Activated CD8-positive, alpha-beta memory T cell treated with anti-CD3 and anti-CD28 coated beads, Interleukin-2, amount 50 U/mL, for 1 hour (primary cell): ENCODE measurements around the gene HSD11B1L.
A peak's percentile ranks its signal among the peaks of the same experiment; 100 is the strongest.
"Not testable (repeated sequence)": the region's sequence is repeated elsewhere in the genome, so short reads cannot be mapped to it uniquely, and the experiment has no call there.

Source experiments
- DNase-seq: peaks from one replicate; pipeline ENCODE4 v3.0.0-alpha.2; 2020; ENCODE audit errors: extremely low read depth

Gene HSD11B1L

DNA sequence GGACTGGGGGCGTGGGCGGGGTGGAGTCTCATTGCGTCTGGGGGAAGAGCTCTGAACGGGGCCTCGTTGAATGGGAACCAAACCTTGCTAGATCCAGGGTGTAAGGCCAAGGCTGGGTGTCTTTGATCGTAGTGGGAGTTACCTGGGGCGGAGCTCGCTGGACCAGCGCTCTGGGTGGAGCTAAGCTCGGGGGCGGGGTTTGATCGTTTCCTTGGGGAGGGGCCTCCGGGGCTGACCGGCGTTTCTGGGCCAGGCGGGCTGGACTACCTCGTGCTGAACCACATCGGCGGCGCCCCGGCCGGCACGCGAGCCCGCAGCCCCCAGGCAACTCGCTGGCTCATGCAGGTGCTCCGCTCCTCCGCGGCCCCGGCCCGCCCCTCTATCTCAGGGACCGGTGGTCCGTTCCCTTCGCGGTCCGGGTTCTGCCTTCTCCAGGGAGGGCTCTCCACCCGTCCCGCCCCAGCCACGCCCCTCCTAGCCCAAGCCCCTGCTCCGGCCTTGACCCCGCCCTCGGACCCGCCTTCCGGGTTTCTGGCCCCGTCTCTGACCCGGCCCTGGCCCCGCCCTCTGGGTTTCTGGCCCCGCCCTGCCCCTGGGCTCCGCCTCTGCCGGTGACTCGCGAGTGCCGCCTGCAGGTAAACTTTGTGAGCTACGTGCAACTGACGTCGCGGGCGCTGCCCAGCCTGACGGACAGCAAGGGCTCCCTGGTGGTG, 6.0 kb downstream of the HSD11B1L start:
- peak; percentile 71 for DNase-seq

DNA sequence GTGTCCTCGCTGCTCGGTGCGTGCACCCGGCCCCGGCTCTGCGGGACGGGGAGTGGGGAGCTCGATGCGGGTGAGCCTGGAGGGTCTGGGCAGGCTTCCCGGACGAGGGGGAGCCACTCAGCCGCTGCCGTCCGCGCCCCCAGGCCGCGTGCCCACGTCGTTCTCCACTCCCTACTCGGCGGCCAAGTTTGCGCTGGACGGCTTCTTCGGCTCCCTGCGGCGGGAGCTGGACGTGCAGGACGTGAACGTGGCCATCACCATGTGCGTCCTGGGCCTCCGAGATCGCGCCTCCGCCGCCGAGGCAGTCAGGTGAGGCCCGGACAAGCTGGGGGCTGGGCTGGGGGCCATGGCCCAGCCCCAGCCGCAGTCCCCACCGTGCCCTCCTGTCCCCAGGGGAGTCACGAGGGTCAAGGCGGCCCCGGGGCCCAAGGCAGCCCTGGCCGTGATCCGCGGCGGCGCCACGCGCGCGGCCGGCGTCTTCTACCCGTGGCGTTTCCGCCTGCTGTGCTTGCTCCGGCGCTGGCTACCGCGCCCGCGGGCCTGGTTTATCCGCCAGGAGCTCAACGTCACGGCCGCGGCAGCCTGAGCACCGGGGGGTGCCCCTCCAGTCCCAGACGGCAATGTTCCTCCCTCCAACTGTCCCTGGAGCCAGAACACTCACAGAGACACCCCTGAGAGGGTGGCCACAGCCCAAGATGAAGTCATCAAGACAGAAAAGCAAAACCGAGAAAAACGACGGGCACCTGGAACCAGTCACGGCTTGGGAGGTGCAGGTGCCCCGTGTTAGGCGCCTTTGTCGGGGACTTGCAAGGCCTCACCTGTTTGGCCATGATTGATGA, 6.8 kb downstream of the HSD11B1L start:
- no peak for DNase-seq

DNA sequence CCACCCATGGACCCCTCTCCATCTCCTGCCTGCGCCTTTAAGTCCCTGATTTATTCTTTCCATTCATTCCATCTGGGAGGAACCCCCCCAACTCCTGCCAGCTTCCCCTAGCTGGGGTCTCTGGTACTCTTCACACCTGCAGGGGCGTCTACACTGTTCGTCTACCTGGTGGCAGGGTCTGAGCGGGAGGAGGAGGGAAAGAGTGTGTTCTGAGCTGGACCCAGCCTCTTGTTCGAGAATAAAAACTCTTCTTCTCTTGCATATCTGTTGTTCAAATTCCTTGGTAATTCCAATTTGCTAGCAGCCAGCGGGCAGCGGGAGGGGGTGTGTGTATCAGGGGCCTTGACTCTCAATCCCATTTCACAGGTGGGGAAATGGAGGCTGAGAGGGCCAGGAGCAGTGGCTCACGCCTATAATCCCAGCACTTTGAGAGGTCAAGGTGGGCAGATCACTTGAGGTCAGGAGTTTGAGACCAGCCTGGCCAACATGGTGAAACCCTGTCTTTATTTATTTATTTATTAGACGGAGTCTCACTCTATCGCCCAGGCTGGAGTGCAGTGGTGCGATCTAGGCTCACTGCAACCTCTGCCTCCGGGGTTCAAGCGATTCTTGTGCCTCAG, 7.5 kb downstream of the HSD11B1L start:
- not testable (repeated sequence) for DNase-seq

- DNase-seq = peak; percentile 93
Observed at GRCh38 chr19:5690125-5690954, 9.5 kb downstream of the HSD11B1L start, which contains the start of gene RPL36. Gene RPL36, plus strand, starts transcription at chr19:5690295. Its CDS starts 213 bp downstream, at chr19:5690508.

DNA sequence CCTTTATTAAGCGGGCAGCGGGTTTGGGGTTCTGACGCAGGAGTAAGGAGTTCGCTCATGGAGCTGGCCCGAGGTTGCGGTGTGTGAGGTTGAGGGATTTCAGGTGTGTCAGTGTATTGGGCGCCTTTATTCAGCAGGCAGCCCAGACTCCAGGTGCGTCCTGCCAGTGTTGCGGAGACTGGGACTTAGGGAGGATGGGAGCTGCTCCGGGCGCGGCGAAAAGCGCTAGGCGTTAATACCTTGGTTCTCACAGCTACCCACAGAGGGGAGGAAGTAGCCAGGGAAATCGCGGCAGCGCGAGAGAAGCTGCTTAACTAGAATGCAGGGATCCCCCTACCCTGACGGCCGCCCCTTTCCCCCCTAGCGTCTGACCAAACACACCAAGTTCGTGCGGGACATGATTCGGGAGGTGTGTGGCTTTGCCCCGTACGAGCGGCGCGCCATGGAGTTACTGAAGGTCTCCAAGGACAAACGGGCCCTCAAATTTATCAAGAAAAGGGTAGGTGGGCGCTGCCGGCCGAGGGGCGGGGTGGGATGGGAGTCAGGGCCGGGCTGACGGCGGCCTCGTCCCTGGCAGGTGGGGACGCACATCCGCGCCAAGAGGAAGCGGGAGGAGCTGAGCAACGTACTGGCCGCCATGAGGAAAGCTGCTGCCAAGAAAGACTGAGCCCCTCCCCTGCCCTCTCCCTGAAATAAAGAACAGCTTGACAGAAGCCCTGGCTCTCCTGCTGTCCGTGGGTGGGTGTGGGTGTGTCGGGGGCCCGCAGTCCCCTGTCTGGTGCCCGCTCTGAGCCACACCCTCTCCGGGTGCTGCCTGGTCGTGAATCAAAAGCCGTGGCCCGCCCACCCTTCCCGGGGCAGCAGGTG, 10.4 kb downstream of the HSD11B1L start:
- no peak for DNase-seq

DNA sequence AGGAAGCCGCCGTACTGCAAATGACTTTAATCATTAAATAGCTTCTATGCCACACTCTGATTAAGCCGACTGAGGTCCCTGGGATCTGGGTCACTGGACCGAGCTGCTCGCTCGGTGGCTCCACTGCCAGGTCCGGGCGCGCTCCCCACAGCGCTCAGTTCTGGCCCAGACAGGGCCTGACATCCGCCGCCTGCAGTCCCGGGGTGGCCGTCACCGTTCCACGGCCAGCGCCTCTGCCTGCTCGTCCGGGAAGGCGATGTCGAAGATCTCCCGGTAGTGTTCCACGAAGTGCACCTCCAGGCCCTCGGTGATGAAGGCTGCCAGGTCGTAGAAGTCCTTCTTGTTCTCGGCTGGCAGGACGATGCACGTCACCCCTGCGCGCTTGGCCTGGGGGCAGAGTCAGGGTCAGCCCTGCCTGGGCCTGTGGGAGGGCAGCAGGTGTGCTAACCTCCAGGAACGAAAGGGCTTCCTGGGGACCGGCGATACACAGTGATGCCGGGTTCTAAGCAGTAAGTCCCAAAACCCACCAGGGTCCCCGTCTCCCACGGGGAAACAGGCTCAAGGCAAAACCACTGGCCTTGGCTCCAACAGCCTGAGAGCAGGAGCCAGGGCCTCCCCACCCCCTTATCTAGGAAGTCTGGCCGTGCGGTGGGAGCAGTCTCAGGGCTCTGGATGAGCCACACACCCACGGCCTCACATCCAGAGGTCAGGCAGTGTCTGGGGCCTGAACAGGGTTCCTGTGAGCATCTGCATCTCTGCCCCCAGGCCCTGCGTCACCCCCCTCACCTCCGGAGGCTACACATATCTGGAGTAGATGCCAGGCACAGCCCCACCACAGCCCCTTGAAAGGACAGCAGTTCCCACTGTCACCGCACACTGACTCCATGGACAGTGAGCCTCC, 11.2 kb downstream of the HSD11B1L start:
- DNase-seq = no peak

DNA sequence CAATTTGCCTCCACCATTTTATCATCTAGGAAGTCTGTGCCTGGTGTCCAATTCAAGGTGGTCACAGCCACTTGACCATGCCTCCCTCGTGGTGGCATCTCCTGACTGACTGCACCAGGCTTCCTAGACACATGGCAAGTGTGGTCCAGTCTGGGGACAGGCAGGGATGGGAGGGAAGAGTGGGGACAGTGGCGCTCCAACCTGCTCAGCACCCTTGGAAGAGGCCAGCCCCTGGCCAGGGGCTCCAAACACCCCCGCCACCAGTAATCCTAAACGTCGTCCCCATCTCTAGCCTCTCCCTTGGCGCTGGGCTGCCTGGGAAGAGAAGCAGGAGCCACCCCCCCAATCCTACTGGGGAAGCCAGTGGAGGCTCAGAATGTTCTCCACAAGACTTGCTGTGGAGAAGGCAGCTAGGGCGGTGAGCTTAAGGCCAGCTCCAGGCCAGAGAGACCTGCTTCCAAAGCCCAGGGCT, 11.9 kb downstream of the HSD11B1L start:
- no peak for DNase-seq

- no peak for DNase-seq
Observed at GRCh38 chr19:5693195-5694166, 12.7 kb downstream of the HSD11B1L start.

DNA sequence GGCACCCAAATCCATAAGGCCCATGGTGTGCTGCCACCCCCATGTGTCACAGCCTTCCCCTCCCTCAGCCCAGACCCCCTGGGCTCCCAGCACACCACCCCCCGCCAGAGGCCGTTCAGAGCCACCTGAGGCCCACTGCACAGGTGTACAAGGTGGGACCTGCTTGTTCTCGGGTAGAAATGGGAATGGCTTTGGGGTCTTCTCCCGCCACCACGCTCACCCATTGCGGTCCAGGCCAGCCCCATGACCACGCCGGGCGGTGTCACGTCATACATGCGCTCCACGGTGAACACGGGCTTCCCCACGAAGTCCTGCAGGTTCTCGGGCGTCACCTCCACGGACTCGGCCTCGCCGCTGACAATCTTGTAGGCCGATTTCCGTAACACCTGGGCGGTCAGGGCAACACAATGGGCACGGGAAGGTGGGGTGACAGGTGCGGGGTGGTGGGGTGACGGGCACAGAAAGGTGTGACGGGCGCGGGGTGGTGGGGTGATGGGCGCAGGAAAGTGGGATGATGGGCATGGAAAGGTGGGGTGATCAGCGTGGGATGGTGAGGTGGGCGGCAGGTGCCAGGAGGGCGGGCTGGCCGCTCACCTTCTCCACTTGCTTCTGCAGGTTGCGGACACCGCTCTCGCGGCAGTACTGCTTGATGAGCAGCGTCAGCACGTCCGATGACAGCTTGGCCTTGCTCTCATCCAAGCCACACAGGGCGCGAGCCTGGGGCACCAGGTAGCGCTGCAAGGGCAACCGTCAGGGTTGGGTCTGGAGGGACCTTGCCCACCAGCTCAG, 13.5 kb downstream of the HSD11B1L start:
- DNase-seq = no peak

DNA sequence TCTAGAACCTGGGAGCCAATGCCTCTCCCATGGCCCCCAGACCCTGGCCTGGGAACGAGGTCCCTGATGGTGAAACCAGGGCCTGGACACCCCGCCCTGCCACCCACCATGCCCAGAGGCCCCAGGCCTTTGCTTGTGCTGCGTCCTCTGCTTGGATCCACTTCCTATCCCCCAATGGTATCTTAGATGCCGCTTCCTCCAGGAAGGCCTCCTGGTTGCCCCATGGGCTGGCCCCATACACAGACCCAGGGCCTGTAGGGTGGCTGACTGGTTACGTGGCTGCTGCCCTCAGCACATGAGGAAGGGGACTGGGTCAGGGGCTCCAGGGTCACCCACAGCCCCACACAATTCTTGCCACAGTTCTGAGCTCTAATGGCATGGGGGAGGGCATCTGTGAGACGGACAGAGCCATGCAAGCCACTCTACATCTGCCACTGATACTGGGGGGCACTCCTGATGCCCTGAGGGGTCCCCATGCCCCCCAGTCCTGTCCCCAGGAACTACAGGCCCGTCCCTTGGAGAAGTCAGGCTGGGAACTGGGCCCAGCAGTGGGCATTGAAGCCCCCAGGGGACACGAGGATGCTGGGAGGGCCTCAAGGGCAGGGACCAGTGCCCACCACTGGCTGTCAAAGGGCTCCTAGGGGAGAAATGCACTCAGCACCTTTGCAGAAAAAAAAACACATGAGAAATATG, 14.3 kb downstream of the HSD11B1L start:
- no peak for DNase-seq

DNA sequence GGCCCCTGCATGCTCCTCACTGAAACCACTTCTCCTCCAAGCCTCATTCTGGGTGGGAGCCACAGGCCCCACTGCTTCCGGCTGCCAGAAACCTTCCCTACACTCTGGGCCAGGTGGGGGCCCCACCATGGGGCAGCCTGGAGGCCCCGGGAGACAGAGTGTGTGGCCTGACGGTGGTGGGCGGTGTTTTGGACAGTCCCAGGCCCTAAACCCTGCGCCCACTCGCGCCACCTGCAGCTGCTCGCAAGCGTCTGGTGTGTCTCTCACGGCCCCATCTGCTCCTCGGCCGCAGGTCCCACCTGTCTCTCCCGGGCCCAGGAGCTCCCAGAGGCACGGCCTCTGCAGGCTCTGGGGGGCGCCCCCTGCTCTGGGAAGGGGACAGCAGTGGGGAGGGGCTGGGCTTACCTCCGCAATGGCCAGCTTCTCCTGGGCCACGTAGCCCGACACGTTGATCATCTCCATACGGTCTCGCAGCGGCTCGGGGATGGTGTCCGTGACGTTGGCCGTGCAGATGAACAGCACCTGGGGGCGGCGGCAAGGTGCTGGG, 14.9 kb downstream of the HSD11B1L start:
- DNase-seq = no peak

- no peak for DNase-seq
Observed at GRCh38 chr19:5696196-5697021, 15.6 kb downstream of the HSD11B1L start.

GRCh38 chr19:5697022-5697889, 16.4 kb downstream of the HSD11B1L start:
- DNase-seq = no peak

DNA sequence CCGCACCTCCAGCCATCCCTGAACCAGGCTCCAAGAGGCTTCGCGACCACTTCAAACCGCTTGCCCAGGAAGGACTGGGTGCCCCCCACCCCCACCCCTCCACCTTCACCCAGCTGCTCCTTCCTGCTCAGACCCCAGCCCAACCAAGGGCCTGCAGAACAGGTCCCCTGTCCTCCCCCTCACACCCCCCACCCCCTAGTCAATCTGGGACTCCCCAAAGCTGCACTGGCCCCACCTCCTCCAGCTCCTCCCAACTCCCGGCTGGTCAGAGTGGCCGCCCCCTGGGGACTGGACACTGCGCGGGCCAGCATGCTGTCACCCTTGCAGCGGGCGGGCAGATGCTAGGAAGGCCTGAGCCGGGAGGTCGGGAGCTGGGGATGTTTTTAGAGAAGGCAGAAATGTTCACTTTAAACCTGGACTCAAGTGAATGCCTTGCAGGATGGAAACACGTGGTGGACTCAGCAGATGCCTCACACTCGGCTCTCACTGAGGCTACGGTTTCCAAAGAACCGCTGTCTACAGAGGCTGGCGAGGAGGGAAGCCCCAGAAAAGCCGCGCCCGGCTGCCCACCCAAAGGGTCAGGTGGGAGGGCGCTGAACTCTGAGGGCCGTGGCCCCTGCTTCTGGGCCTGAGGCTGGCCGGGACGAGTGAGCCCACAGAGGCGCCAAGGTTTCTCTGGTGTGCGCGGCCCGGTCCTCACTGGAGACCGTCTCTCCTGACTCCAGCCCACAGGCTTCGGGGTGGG, 17.2 kb downstream of the HSD11B1L start:
- no peak for DNase-seq
